GM10266 (cell line): ENCODE results near the gene SHISA7.
"Not testable (repeated sequence)": the region's sequence is repeated elsewhere in the genome, so short reads cannot be mapped to it uniquely, and the experiment has no call there.

Experiments used
- DNase-seq: peaks from one replicate; pipeline ENCODE4 v3.0.0; 2012; ENCODE audit errors: extremely low spot score
- TF ChIP-seq, protein P1 (sequence below): IDR thresholded peaks from 2 replicates; pipeline ENCODE4 v1.5.1; 2012; ENCODE audit warnings: mild to moderate bottlenecking, low read depth; ENCODE audit not compliant: control insufficient read depth, insufficient read depth; ENCODE audit errors: missing control alignments

Gene SHISA7

DNA sequence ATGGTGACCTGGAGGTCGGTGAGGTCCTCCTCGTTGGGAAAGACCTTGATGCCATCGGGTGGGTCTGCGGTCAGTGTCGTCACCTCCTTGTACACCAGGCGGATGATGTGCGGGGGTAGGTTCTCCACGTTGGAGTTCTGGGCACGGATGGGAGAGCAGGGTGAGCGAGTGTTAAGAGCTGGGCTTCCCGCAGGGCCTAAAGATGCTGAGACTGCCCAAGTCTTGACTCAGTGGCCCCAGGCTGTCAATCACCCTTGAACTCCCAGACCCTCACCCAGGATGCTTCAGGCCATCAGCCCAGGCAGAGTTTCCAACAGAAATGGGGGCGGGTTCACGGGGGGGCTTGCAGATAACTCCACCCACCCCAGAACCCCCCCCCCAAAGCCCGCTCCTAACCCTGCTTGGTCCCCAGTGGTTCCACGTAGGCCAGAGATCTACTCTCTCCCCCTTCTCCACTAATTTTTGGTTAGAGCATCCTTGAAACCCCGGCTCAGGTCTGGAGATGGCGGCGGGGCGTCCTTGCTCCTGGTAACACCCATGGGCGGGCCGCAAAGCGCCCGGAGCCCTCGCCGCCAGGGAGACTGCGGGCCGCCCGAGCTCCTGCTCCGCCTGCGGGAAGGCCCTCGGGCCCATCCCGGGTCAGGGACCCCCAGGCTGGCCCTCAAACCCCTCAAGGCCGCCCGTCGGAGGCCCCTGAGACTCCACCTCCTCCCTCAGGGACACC, 36.1 kb downstream of the SHISA7 start:
- TF ChIP-seq, protein P1, sequence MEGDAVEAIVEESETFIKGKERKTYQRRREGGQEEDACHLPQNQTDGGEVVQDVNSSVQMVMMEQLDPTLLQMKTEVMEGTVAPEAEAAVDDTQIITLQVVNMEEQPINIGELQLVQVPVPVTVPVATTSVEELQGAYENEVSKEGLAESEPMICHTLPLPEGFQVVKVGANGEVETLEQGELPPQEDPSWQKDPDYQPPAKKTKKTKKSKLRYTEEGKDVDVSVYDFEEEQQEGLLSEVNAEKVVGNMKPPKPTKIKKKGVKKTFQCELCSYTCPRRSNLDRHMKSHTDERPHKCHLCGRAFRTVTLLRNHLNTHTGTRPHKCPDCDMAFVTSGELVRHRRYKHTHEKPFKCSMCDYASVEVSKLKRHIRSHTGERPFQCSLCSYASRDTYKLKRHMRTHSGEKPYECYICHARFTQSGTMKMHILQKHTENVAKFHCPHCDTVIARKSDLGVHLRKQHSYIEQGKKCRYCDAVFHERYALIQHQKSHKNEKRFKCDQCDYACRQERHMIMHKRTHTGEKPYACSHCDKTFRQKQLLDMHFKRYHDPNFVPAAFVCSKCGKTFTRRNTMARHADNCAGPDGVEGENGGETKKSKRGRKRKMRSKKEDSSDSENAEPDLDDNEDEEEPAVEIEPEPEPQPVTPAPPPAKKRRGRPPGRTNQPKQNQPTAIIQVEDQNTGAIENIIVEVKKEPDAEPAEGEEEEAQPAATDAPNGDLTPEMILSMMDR, result no peak
- peak; percentile 60 for DNase-seq

DNA sequence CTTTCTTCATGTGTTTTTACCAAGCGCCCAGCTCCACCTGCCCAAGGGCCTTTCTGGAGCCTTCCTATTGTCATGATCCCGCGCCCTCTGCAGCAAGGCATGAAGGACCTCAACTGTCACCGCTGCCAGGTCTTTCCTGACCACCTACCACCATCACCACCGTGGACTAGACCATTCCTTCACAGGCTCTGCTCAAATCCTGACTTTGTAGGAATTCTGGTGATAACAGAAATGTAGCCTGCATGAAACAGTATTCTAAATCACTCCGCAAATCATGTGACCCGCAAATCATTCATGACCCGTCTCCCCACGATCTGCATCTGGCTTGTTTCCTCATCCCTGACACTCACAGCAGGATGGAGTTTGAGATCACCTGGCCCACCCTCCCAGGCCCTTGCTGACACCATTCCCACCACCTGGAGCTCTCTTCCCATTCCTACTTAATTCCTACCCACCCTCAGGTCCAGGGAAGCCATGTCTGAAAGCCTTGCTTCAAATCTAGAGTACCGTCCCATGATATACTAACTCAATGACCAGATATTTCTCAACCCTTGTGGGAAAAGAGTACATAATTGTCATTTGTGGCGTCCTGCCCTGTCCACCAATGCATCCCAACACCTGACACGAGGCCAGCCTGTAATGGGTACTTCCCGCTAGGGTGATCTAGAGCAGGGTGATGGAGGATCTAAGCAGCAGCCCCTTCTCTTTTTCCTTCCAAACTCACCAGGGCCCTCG, 36.8 kb downstream of the SHISA7 start:
- TF ChIP-seq, protein P1, result no peak
- DNase-seq, result no peak

DNA sequence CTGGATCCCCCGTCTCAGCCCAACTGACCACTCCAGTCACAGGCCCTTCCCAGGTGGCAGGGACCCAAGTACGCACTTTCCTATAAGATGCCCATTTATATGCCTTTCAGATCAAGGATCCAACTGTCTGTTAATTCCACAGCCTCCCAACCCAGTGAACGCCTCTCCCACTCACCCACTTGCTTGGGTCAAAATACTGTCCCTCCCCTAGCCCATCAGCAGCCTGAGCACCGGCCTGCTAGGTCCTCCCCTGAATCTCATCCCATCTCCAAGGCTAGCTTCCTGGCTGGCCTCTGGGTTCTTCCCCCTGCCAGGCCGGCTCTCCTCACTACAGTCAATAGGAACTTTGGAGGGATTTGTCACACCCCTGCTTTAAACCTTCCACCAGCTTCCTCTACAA, 37.5 kb downstream of the SHISA7 start:
- TF ChIP-seq, protein P1, result no peak
- DNase-seq, result no peak

DNA sequence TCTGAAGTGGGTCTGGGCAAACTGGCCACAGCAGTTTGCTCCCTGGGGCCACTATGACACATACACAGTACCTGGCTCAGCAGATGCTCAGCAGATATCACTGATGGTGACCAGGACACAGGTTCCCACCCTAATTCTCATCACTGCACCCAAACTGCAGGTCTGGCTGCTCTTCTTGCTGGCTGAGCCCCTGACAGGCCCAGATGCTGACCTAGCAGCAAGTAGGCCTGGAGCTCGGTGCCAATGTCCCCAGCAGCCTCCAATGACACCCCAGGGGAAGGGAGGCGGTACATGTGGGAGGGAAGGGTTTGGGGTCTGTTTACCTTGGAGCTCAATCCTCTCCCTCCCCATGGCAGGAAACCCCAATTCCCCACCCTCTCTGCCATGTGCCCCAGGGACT, 40.6 kb downstream of the SHISA7 start:
- TF ChIP-seq, protein P1, result no peak
- DNase-seq, result no peak

DNA sequence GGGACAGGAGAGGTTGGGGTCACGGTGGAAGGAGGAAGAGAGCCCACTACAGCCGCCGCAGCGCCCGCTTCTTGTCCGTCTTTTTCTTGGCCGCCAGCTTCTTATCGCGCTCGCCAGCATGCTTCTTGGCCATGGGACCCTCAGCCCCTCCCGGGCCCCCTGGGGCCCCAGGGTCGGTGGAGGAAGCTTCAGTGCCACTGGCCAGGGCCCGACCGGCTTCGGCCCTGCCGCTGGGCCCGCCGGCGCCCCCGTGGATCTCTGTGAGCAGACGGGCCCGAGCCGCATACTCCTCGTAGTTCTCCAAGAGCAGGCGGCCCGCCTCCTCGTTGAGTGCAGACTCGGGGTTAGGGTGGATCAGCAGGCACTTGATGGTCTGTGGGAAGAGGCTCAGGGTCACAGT, 41.7 kb downstream of the SHISA7 start:
- DNase-seq, result not testable (repeated sequence)

DNA sequence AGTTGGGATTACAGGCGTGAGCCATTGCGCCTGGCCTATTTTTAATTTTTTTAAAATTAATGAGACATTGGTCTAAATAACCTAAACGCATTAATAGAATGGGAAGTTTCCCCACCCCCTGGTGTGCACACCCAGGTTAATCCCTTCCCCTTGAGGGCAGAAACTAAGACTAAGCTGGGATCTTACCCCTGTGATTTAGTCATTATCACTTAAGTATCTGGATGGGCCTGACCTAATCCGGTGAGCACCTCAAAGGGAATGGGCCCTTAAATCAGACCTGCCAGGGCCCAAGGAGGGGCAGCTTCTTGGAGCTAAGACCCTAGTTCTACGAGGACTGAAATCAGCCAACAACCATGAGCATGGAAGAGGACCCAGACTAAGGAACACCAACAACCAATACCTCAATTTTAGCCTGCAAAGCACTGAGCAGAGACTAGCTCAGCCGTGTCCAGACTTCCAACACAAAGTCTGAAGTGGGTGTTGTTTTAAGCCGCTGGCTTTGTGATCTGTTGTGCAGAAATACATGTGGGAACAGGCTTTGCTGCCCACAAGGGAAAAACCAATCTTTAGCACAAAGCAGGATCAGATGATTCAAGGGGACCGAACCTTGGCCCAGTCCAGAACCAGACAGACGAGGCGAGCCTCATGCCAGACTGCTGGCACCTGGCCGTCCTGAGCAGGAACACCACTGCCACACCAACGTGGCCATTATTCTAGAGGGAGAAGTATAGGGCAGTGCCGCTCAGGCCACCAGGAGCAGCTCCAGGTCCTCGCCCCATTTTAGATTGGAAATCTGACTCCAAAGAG, 42.6 kb downstream of the SHISA7 start:
- TF ChIP-seq, protein P1, result no peak

DNA sequence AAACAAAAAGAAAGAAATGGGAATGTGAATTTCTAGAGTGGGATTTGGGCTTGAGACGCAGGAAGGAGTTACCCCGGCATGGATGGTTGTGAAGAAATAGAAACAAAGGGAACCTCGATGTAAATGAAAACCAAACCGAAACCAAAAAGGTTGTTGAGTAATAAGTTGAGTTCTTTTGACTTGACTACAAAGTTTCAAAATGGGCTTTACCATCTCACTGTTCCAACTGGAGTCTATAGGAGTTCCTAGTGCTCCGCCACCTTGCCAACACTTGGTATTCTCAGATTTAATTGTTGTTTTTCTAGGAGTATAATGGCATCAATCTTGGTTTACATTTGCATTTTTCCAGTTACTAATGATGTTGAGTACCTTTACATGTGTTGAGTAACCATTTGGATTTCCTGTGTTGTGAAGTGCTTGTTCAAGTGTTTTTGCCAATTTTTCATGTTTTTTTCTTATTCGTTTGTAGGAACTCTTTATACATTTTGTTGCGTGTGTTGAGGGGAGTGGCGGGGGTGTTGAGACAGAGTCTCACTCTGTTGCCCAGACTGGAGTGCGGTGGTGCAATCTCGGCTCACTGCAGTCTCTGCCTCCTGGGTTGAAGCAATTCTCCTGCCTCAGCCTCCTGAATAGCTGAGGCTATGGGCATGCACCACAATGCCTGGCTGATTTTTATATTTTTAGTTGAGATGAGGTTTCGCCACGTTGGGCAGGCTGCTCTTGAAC, 44.7 kb downstream of the SHISA7 start:
- TF ChIP-seq, protein P1, result no peak
- DNase-seq, result no peak

More for the DNA sequence above, 42.6 kb downstream of the SHISA7 start:
- DNase-seq, result no peak
